Upper lobe of right lung (tissue), 1 donor: ENCODE data around the gene MOB1A. TPM values are rescaled to one million over a fixed set of nuclear protein-coding genes. Genes with fewer than 3 reads are reported as not detected.

Experiments
- ATAC-seq: fragments of 200-7000 bp; cut with Tn5 transposase; one replicate; pipeline ENCODE4 v1.9.1; 2020; ENCODE audit warnings: mild to moderate bottlenecking, moderate library complexity
- DNase-seq: peaks from one replicate; pipeline ENCODE4 v3.0.0-alpha.2; 2020
- H3K27ac ChIP-seq: fragments of 200-600 bp; one replicate; pipeline ENCODE4 v1.8.0; 2022
- H3K27me3 ChIP-seq: fragments of 200-600 bp; one replicate; pipeline ENCODE4 v1.8.0; 2022; ENCODE audit warnings: mild to moderate bottlenecking
- H3K36me3 ChIP-seq: fragments of 200-600 bp; one replicate; pipeline ENCODE4 v1.8.0; 2022
- H3K4me1 ChIP-seq: fragments of 200-600 bp; one replicate; pipeline ENCODE4 v1.8.0; 2022
- H3K4me3 ChIP-seq: fragments of 200-600 bp; one replicate; pipeline ENCODE4 v1.8.0; 2022; ENCODE audit warnings: mild to moderate bottlenecking
- H3K9me3 ChIP-seq: fragments of 200-600 bp; one replicate; pipeline ENCODE4 v1.8.0; 2022
- CTCF ChIP-seq: fragments of 200-600 bp; IDR thresholded peaks from one replicate; pipeline ENCODE4 v1.8.0; 2022; ENCODE audit warnings: antibody characterized with exemption
- intact Hi-C: fragments of 100-400 bp; cut with DNase I; formaldehyde crosslinking; loops from one replicate; pipeline ENCODE4 v1.11.0; 2022
- total RNA-seq: library from RNA; stranded (reverse); fragmentation: NEBNext Ultra II Directional; extraction: Animal tissue kit (Norgen Biotek cat#: 25700); gene quantifications from one replicate; pipeline ENCODE4 v1.2.1, GENCODE V29; 2021
- donor health status: DM: no; HTN: yes; CAD: no; lungs with severe emphysema.

MOB1A gene
- total RNA-seq, 1 donor from 2014 or later = 120 TPM

DNA sequence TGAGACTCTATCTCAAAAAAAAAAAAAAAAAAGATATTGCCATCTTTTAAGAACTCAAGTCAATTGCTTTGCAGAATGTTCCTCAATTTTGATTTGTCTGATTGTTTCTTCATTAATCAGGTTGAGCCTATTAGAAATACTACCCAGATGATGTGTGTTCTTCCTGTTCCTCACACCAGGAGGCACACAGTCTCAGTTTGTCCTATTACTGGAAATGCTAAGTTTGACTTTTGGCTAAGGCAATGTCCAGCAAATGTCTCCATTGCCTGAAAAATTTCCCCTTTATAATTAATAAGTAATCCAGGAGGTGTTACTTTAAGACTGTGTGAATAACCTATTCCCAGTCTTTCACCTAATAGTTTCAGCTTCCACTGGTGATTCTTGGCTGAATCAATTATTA, 59.3 kb downstream of the MOB1A start:
- TF ChIP-seq CTCF = no peak
- ATAC-seq (no peak), DNase-seq (no peak)
- Histone ChIP-seq H3K36me3 (no peaks in the 10 kb centered on the region), H3K9me3 (no peaks in the 10 kb centered on the region), H3K27me3 (no peaks in the 10 kb centered on the region), H3K27ac (no peak overlapping the region), H3K4me3 (peak overlapping the region; percentile 67), H3K4me1 (no peaks in the 10 kb centered on the region)
- intact Hi-C loops = no loop called here

- no peaks in the 10 kb centered on the region for H3K4me1 ChIP-seq
- no peak overlapping the region for H3K27ac ChIP-seq
- H3K9me3 ChIP-seq = no peaks in the 10 kb centered on the region
- TF ChIP-seq CTCF = no peak
- ATAC-seq = no peak
- no peaks in the 10 kb centered on the region for H3K27me3 ChIP-seq
- DNase-seq = no peak
- intact Hi-C loops = no loop called here
- no peak overlapping the region for H3K4me3 ChIP-seq
- no peaks in the 10 kb centered on the region for H3K36me3 ChIP-seq
These were observed 67.3 kb downstream of the MOB1A start for GRCh38 chr2:74111380-74111779.

DNA sequence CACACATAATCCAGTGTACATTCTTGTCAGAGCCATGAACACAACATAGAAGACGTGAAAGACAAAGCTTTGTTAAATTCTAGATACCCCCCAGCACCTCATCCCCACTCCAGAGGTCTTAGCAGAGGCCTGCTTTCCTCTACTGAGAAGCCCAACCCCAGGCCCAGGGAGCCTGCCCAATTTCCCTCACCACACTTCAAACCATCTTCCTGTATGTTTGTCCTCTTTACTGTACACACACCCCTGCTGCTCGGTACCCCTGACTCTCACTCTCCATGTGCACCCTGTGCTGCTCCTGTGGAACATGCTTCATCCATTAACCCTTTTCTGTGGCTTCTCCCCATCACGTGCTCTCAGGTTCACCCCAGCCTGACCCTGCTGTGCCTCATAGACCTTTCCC, 68.1 kb downstream of the MOB1A start:
- H3K9me3 ChIP-seq = no peaks in the 10 kb centered on the region
- ATAC-seq (no peak), DNase-seq (no peak)
- no peak overlapping the region for H3K27ac ChIP-seq
- no peaks in the 10 kb centered on the region for H3K36me3 ChIP-seq
- no peaks in the 10 kb centered on the region for H3K27me3 ChIP-seq
- intact Hi-C loops = no loop called here
- no peak overlapping the region for H3K4me3 ChIP-seq
- TF ChIP-seq CTCF = no peak
- H3K4me1 ChIP-seq = no peaks in the 10 kb centered on the region

GRCh38 chr2:74109551-74109950, 69.1 kb downstream of the MOB1A start:
- Histone ChIP-seq H3K4me3 (no peak overlapping the region), H3K27me3 (no peaks in the 10 kb centered on the region), H3K27ac (no peak overlapping the region), H3K9me3 (no peaks in the 10 kb centered on the region), H3K36me3 (no peaks in the 10 kb centered on the region), H3K4me1 (no peaks in the 10 kb centered on the region)
- no peak for TF ChIP-seq CTCF
- intact Hi-C loops = no loop called here
- ATAC-seq (no peak), DNase-seq (no peak)

GRCh38 chr2:74107071-74107470, 71.6 kb downstream of the MOB1A start:
- Histone ChIP-seq H3K27me3 (no peaks in the 10 kb centered on the region), H3K4me1 (no peaks in the 10 kb centered on the region), H3K27ac (no peak overlapping the region), H3K4me3 (no peak overlapping the region), H3K9me3 (no peaks in the 10 kb centered on the region), H3K36me3 (peaks cover 16% of the 10 kb centered on the region)
- ATAC-seq = no peak
- DNase-seq = no peak
- TF ChIP-seq CTCF = no peak
- intact Hi-C loops = no loop called here

- intact Hi-C loops = no loop called here
- no peak for DNase-seq
- ATAC-seq = no peak
- H3K4me1 ChIP-seq = no peaks in the 10 kb centered on the region
- H3K27me3 ChIP-seq = no peaks in the 10 kb centered on the region
- no peak overlapping the region for H3K27ac ChIP-seq
- no peak overlapping the region for H3K4me3 ChIP-seq
- H3K9me3 ChIP-seq = no peaks in the 10 kb centered on the region
- TF ChIP-seq CTCF = no peak
- H3K36me3 ChIP-seq = peaks cover 32% of the 10 kb centered on the region
These were observed 73.3 kb downstream of the MOB1A start for GRCh38 chr2:74105413-74105812.
